Neural progenitor cell (in vitro differentiated cells): Measurements from ENCODE around the gene HDAC4.

ENCODE experiments used
- EZH2 ChIP-seq: fragments of 200-600 bp; sonication (generic); IDR thresholded peaks from 2 replicates; pipeline ENCODE4 v1.6.1; 2017; ENCODE audit warnings: antibody characterized with exemption, mild to moderate bottlenecking, moderate library complexity
- EZH2phosphoT487 ChIP-seq: fragments of 200-600 bp; sonication (generic); IDR thresholded peaks from 2 replicates; pipeline ENCODE4 v1.6.1; 2017; ENCODE audit warnings: antibody characterized with exemption
- TF ChIP-seq, protein P1 (sequence below): fragments of 200-600 bp; sonication (generic); IDR thresholded peaks from 2 replicates; pipeline ENCODE4 v1.5.1; 2017; ENCODE audit warnings: antibody characterized with exemption, mild to moderate bottlenecking

DNA sequence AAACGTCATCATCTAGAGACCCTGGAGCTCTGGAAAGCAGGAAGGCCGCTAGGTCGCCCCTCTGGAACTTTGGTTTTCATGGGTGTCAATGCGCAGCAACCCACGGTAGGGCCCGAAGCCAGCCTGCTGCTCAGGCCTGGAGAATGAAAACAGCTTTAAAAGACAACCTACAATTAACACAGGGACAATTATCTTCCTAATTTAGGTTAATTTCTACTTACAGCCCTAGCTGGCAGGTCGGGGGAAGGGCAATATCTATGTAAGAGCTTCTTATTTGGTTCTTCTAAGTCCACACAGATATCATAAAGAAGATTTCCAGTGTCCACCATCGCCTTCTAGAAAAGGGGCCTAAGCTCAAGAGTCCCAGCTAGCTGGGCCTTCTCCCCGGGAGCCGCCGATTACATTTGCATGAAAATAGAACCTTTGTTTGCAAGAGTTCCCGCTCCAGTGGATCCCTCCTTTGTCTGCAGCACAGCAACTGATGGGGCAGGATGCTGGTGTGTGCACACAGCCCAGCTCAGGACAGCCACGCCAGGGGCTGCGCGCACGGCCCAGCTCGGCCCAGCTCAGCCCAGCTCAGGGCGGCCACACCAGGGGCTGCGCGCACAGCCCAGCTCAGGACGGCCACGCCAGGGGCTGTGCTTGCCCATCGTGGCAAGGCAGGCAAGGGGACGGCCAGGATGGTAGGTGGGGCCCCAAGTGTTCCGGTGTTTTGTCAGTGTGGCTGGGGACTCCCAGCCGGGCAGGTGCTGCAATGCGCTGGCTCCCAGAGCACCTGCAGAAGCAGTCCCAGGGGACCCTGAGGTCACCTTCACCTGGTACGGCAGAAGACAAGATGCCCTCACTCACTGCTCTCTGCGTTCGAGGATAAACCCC is 109.1 kb downstream of the HDAC4 start:
- TF ChIP-seq, protein P1, sequence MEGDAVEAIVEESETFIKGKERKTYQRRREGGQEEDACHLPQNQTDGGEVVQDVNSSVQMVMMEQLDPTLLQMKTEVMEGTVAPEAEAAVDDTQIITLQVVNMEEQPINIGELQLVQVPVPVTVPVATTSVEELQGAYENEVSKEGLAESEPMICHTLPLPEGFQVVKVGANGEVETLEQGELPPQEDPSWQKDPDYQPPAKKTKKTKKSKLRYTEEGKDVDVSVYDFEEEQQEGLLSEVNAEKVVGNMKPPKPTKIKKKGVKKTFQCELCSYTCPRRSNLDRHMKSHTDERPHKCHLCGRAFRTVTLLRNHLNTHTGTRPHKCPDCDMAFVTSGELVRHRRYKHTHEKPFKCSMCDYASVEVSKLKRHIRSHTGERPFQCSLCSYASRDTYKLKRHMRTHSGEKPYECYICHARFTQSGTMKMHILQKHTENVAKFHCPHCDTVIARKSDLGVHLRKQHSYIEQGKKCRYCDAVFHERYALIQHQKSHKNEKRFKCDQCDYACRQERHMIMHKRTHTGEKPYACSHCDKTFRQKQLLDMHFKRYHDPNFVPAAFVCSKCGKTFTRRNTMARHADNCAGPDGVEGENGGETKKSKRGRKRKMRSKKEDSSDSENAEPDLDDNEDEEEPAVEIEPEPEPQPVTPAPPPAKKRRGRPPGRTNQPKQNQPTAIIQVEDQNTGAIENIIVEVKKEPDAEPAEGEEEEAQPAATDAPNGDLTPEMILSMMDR, result no peak
- no peak for TF ChIP-seq EZH2phosphoT487
- no peak for TF ChIP-seq EZH2
